Activated CD8-positive, alpha-beta memory T cell treated with anti-CD3 and anti-CD28 coated beads for 24 hours (primary cell): Measurements from ENCODE around the gene WHRN.

ENCODE experiments used
- DNase-seq: peaks from one replicate; pipeline ENCODE4 v3.0.0-alpha.2; 2020

Gene WHRN

DNA sequence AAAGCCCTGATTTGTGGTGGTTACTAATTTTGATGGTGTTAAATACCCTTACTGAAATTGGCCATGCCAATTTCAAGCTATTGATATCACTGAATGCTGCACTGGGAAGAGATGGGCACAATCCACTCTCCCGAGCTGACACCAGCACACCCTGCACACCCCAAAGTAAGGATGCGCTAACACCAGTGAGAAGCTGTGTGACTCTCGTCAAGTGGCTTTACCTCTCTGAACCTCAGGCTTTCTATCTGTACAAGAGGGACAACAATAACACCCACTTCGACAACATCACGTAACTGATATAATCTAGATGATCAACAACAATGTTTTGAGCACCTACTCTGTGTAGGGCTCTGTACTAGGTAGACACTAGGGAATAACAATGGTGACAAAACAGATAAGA, 109.5 kb downstream of the WHRN start:
- DNase-seq: no peak

GRCh38 chr9:114395334-114395617, 110.0 kb downstream of the WHRN start:
- DNase-seq: no peak

DNA sequence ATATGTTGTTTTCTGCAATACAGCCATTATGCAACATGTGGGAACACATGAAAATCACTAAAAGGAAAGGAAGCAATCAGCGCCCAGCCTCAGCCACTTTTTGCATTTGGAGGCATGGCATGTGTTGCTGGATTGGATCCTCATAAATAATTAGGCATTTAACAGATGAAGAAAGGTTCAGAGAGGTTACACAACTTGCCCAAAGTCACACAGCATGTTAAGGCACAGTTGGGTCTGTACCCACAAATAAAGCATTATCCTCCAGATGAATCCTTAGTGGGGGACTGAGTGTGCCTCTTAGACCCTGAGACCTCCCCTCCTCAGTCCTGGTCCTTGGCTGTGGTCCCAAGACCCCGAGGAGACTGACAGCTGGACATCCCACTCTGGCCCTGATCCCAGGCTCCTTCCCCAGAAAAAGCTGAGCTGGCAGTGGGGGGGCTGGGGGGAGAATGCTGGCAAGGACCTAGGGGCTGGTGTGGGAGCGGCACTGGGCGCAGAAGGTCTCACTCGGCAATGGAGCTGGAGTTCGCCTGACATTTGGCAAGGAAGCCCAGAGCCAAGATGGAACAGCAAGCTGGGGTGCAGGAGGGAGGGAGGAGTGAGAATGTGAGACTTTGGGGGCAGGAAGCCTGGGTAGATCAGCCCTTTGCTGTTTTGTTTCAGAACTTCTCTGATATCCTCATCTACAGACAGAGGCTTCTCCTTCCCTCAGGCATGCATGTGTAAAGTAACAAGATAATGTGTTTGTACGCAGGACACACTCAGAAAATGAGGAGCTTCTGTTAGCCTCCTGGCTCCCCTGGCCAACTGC, 110.5 kb downstream of the WHRN start:
- DNase-seq: no peak

DNA sequence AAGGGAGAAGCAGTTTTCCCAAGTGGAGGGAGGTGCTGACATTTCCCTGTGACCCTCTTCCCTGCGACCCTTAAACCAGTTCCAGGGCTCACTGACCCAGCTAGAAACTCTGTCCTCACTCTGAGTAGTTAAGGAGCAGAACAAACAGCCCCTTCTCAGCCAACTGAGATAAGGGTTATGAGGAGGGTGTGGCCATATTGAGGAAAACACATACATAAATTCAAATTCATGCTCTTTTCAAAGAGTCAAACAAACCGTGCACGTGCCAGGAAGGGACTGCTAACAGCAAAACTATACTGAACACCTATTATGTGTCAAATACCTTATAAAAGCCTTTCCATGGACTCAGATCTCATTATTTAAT, 112.5 kb downstream of the WHRN start:
- no peak for DNase-seq

DNA sequence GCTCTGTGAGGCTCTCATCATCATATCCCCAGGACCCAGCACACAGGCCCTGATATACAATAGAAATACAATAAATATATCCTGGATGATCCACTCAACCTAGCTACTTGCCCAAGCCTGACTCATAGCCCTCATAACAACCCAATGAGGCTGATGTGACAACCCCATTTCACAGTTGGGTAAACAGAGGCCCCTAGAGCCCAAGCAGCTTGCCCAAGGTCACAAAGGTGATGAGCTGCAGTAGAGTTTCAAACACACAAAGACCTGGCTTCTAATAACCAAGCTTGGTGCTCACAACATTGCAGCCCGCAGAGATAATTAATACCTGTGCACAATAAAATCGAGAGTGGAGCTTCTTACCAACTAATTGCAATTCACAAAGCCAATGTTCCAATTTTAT, 114.3 kb downstream of the WHRN start:
- DNase-seq: no peak

DNA sequence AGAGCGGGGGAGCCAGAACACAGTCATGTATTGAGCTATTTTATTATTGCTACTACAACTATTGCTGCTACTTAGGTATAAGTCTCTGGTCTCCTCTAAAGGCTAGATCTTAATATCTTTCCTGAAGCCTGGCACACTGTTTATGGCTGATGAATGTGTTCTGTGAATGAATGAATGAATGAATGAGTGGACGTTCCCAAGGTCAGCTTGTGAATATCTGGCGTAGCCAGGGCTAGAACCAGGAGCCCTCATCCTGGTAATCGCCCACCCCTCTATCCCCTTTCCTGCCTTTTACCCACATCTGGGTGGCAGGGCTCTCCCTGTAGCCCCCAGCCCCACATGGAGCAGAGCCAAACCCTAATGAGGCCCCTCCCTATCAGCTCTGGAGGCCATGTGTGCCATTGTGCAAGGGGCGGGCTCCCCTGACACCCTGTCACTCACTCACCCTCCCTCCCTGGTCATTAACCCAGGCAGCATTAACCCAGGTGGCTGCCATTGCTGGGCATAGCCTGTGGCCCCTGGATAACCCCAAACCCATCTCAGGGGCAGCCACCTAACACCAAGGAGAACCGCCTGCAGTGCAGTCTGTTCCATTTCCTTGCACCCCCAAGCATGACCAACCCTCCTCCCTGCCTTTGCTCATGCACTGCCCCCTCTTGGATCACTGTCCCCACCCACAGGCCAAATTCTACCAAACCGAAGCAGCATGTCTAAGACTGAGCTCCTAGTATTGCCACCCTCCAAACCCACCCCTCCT, 115.5 kb downstream of the WHRN start:
- DNase-seq: no peak

GRCh38 chr9:114388764-114389375, 116.4 kb downstream of the WHRN start:
- peak; percentile 74 for DNase-seq

DNA sequence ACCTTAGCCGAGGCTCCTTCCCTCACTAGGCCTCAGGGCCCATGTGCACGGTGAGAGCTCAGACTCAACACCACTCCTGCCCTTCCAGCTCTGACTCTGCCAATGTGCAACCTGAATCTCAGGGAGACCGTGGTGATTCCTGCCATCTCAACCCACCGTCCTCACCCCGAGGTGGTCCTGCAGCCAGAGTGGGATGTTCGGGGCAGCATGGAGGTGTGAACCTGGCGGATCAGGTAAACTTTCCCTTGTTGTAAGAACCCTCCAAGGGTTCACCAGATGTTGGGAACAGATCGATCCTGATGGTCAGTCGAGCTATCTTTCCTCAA, 117.0 kb downstream of the WHRN start:
- no peak for DNase-seq

DNA sequence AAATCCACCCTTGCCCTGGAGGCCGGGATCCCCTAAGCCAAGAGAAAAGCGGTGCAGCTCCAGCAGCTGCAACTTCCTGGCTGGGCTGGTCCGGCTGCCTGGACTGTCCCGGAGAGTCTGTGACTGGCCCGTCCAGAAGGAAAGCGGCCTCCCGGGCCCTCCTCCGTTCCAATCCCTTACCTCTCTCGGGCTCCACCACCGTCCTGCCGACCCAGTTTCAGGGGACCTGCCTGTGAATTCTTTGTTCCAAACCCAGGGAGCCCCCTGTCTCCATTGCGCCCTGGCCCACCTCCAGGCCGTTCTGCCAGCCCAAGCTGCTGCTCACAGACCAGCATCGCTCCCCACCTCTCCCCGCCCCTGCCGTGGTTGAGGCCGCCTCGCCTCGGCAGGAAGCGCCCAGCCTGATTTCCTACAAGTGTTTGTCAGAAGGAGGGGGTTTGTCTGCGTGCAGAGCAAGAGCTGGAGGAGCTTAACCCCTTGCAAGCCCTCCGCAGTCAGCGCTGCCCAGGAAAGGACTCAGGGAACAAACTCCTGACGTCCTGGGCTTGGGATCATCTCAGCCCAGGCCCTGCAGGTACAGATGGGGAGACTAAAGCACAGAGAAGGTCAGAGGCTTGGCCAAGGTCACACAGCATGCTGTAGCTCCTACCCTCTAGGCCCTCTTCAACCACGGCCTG, 117.5 kb downstream of the WHRN start, which contains the start of gene AKNA:
Gene AKNA (minus strand): TSS at position 303 of the 677 bp plus-strand sequence. CDS start 6,649 bp downstream, outside the sequence.
- peak; percentile 92 for DNase-seq

GRCh38 chr9:114386886-114387679, 118.2 kb downstream of the WHRN start:
- peak; percentile 75 for DNase-seq

DNA sequence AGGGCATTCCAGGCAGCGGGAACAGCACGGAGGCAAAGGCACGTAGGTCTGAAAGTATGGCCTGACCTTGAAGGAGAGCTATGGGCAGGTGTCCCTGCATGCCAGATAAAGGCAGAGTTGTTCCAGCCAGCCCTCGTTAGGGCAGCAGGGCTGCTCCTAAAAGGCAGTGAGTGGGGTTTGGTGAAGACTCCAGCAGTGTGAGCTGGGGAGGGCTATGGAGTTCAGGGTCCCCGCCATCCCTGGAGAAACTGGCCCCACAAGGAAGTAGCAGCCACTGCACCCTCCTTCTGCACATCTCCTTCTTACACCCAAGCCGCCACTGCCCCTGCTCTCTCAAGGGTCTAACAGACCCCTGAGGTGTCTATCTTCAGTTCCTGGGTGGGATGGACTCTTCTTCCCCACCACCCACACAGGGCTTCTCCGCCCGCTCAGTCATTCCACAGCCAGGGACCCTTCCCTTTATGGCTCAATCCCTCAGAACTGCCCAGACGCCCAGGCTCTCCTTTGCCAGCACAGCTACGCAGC, 118.8 kb downstream of the WHRN start:
- DNase-seq: no peak

- peak; percentile 93 for DNase-seq
These were observed 119.7 kb downstream of the WHRN start for GRCh38 chr9:114385397-114386181.

DNA sequence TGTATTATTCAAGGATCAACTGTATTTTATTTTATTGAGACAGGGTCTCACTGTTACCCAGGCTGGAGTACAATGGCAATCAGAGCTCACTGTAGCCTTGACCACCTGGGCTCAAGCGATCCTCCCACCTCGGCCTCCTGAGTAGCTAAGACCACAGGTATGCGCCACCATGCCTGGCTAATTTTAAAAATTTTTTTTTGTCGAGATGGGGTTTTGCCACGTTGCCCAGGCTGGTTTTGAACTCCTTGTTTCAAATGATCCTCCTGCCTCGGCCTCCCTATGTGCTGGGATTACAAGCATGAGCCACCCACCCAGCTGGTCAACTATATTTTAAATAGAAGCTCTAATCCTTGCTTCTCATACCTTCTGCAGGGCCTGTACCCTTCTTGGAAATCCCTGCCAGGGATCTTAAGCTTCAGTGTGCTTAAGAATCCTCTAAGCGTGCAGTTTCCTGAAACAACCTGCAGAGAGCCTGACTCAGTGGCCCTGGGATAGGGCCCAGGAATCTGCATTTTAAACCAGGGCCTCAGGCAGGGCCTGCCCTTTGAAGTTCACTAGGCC, 120.4 kb downstream of the WHRN start:
- no peak for DNase-seq

- DNase-seq: no peak
These were observed 120.9 kb downstream of the WHRN start for GRCh38 chr9:114384341-114384740.

DNA sequence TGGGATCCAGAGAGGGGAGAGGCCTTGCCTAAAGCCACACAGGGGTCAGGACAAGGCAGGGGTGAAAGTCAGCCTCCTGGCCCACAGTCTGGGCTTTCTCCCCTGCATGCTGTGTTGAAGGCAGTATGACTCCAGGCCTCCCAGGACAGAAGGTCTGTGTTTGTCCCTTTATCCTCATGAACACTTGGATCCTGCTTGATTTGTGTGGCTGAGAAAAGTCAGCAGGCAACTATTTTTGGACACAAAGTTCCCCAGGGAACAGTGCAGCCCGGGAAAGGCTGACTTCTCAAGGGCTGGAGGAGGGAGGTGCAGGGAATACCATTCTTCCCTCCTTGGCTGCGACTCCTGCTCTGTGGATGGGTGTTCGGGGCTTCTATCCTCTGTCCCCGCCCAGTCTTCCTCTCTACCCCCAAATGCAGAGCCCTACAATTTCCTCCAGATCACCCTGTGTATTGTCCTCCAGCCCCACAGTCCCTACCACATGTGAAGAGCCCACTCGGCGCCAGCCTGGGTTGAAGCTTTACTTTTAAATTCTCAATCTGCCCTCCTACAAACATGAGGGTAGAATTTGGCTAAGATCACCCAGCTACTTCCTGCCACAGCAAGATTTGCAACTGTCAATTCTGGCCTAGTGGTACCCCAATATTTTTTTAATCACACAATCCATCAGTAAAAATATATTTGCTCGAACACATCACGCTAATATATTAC, 121.6 kb downstream of the WHRN start:
- no peak for DNase-seq

- peak; percentile 81 for DNase-seq
These were observed 122.4 kb downstream of the WHRN start for GRCh38 chr9:114382699-114383520.

GRCh38 chr9:114378883-114379282, 126.4 kb downstream of the WHRN start:
- no peak for DNase-seq

DNA sequence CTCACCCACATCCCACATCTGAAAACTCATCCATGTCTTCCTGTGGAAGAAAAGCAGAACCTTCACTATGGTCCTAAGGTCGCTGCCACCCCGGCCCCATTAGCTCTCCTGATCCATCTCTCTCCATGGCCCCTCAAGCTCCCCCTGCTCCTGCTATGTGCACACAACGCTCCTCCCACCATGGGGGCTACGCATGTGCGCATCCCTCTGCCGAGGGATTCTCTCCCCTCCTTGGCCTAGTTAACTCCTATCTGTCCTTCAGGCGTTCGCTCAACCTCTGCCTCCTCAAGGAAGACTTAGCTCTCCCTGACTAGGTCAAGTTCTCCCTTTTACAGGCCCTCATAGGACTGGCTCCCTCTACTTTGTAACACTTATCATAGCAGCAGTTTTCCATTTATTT, 127.3 kb downstream of the WHRN start:
- DNase-seq: no peak

- no peak for DNase-seq
These were observed 128.5 kb downstream of the WHRN start for GRCh38 chr9:114376586-114377445.
